Measurements from ENCODE around the gene ID2.

- TF ChIP-seq CTCF (IDR thresholded peaks at IDR 0.05; ENCODE audit: borderline replicate concordance, extremely low read depth, low read length, poor library complexity, severe bottlenecking), result no peak
- TF ChIP-seq EZH2 (IDR thresholded peaks at IDR 0.05; ENCODE audit: borderline replicate concordance, low read depth, low read length, severe bottlenecking), result no peak
These were observed 24.3 kb upstream of the ID2 start for GRCh38 chr2:8657423-8658062.
